HG02943 (cell line): ENCODE measurements around the gene RSRC1.
"Not testable (repeated sequence)": the region's sequence is repeated elsewhere in the genome, so short reads cannot be mapped to it uniquely, and the experiment has no call there.

Experiments used
- ATAC-seq: cut with Tn5 transposase; IDR thresholded peaks from one replicate; pipeline ENCODE4 v1.9.1; 2021; ENCODE audit warnings: mild to moderate bottlenecking, low read depth, moderate library complexity; ENCODE audit not compliant: unreplicated experiment

RSRC1 gene, protein sequence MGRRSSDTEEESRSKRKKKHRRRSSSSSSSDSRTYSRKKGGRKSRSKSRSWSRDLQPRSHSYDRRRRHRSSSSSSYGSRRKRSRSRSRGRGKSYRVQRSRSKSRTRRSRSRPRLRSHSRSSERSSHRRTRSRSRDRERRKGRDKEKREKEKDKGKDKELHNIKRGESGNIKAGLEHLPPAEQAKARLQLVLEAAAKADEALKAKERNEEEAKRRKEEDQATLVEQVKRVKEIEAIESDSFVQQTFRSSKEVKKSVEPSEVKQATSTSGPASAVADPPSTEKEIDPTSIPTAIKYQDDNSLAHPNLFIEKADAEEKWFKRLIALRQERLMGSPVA

DNA sequence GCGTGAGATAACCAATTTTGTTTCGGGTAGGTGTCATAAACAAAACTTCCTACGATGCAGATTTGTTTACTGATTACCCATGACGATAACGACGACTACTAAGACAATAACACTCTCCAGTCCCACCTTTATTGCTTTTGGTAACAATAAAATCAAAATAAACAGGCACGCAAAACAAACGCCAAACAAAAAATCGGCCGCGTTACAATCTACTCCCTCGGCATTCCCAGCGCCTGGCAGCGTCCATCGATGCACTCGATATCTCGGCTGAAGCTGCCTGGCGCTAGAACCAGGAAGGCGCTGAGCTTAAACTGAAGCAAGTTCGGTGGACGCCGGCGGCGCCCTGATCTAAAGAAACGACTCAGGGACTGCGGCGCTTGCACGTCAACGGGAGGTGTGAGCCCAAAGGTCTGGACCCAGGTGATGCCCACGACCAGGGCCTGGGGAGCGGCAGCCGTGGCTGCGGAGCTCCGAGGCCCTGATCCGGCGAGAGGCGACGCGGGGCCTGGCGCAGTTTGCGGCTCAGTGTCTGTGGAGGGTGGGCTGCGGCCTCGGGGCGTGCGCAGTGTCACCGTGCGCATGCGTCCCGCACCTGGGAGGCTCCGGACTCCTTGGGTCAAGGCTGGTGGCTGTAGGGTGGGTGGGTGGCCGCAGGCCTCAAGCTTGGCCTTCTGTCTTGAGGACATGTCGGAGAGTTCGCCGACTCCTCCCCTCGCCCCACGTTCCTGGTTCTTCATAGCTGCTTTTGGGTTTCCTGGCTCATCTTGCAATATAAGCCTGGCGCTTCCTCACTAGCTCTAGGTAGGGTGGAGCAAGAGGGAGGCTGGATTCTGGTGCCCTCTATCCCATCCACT is at the start of gene RSRC1:
Gene RSRC1 (plus strand): TSS at position 286 of the 854 bp plus-strand sequence. CDS start 12,016 bp downstream, outside the sequence.
- peak; percentile 79 for ATAC-seq

DNA sequence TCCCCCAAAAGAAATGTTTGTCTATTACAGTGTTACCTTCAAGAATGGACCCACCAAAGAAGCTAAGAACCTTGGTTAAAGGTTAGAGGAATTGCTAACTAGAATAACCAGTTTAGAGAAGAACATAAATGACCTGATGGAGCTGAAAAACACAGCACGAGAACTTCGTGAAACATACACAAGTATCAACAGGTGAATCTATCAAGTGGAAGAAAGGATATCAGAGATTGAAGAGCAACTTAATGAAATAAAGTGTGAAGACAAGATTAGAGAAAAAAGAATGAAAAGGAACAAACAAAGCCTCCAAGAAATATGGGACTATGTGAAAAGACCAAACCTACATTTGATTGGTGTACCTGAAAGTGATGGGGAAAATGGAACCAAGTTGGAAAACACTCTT is 44.3 kb upstream of the RSRC1 start:
- ATAC-seq: not testable (repeated sequence)

DNA sequence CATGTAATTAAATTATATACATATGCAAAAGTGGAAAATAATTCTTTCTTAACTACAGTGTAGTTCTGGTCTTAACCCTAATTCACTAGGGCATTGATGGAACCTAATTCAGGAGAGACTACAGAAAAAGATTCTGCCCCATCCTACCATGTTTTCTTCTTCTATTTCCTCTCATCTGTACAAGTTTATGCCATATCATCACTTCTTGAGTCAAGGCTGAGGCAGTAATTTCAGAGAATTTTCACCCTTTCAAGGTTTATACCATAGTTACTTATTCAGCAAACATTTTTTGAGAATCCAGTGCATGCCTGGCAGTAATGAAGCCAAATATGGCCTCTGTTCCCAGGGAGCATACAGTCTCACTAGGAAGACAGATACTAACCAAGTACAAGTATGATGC is 37.1 kb upstream of the RSRC1 start:
- ATAC-seq: no peak

DNA sequence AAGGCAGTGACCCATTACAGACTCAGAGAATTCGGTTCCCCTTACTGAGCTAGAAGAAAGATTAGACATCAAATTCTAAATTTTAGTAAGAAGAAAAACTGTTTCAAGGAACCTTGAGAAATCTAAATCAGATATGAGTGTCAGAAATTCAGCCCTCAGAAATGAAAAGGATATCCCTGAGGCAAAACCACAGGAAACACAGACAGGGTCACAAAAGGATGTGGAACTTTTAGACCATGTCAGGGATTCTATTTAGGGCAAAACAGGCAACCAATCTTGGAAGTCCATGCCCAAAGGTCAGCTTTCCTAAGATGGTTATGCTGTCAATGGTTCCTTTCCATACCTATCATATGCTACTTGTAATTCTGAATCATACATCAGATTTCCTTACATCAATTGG is 35.3 kb upstream of the RSRC1 start:
- no peak for ATAC-seq

DNA sequence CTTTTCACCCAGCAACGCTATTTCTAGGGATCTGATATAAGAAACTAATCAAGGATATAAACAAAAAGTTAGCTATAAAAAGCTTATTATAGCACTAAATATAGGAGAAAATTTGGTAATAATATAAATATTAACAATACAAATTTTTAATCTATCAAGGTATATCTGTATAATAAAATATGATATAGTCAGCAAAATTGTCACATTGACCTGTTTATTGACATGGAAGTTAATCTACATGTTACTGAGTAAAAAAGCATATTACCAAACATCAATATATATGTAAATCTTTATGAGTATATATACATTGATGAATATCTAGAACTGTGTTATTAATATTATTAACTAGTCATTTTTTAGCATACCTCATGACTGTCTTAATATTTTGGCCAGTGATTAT is 30.3 kb upstream of the RSRC1 start:
- ATAC-seq: no peak

DNA sequence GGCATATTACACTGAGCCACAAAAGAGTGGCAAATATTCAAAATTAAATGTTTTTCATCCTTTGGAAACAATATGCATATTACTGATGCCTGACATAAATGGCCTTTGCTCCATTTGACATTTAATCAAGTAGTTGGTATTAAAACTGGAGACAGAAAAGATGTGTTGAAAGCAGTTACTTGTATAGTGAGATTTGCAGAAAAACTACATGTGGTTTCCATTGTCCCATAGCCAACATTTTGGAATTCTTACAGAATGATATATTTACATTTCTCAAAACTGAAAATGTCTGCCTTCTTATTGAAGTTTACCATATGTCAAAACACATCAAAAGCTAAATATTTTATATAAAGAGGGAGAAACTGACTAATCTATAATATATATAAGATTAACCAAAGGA is 25.2 kb upstream of the RSRC1 start:
- ATAC-seq: no peak

DNA sequence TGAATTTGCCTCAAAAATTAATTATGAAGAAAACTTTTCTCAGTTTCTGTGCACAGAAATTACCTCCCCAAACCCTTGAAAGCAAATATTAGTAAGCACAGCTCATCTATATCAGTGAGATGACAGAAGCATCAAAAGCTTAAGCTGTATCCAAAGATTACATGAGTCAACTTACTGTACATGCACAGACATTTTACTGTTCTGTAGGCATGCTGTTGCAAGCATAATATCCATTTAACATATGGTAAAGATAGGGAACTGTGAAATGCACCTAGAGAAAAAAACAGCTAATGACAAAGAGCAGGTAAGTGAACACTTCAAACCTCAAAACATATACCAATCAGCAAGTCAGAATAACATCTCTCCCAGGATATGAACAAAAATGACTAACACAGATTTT is 24.5 kb upstream of the RSRC1 start:
- no peak for ATAC-seq

DNA sequence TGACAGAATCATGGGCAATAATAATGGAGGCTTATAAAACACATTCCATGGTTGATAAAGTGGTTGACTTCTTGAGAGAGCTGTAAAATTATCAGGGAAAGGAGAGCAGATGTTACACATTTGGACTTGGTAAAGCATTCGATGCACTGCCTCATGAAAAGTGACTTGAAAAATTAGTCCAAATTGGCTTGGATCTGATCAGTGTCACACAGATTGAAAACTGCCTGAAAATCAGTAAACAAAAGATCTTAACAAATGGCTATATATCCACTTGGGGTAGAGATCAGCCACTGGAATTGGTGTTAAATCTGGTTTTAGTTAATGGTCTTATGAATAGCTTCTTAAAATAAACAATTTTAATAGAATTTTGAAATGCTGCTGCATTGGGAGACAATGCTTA is 24.0 kb upstream of the RSRC1 start:
- ATAC-seq: no peak

DNA sequence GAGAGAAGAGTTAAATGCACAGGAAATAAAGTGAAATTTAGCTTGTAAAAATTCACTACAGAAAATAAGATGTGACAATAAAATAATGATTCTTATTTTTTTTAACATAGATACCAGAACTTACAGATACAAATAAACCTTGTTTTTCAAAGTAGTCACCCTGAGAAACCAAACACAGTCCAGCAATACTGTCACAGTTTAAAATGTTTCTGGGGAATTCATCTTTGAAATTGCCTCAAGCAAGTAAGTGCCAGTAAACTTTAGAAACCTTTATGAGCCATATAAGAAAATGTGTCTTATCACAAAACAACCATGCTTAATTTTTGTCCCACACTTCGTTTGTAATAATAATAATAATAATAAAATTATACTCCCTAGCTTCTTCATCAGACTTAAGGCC is 23.5 kb upstream of the RSRC1 start:
- no peak for ATAC-seq

DNA sequence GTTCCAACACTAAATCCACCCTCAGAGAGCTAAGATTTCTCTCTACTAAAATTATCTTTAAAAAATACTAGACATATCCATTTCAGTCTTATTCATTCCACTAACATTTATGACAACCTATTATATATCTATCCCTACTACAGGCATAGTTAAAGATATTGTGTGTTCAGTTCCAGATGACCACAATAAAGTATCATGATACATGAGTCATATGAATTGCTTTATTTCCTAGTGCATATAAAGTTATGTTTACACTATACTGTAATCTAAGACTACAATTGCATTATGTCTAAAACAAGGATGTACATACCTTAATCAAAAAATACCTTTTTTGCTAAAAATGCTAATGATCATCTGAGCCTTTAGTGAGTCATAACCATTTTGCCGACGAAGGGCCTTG is 23.1 kb upstream of the RSRC1 start:
- no peak for ATAC-seq

DNA sequence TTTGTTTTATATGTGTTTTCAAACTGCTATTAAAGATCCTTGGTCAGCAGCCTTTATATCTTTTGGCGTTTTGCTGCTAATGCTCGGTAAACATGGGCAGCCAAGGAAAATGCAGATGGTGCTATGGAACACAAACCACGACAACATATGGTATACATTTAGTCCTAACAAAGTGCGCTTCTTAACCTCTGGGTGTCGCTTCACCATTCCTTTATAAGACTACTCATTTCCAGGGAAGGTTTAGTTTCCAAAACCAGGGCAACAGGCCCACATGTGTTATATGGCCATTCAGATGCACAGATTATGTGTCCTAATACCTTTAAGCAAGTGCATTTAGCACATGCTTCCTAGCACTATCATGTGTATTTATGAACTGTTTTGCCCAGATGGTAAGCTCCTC is 18.4 kb upstream of the RSRC1 start:
- no peak for ATAC-seq

DNA sequence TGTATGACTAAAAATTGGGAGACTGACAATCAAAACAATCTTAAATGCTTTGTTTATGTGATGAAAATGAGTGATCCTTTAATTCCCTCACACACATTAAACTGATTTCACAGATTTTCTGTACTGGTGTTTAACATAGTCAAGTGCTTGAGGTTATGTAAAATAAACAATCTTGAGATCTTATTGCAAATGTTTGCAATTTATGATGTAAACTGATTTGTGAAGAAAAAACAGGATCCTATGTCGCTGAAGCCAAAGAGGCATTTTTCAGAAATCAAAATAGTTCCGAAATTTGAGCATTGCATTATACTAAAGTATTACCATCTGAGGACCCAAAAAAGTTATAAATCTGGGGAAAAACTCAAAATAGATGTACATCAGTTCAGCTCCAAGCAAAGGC is 16.4 kb upstream of the RSRC1 start:
- ATAC-seq: no peak

DNA sequence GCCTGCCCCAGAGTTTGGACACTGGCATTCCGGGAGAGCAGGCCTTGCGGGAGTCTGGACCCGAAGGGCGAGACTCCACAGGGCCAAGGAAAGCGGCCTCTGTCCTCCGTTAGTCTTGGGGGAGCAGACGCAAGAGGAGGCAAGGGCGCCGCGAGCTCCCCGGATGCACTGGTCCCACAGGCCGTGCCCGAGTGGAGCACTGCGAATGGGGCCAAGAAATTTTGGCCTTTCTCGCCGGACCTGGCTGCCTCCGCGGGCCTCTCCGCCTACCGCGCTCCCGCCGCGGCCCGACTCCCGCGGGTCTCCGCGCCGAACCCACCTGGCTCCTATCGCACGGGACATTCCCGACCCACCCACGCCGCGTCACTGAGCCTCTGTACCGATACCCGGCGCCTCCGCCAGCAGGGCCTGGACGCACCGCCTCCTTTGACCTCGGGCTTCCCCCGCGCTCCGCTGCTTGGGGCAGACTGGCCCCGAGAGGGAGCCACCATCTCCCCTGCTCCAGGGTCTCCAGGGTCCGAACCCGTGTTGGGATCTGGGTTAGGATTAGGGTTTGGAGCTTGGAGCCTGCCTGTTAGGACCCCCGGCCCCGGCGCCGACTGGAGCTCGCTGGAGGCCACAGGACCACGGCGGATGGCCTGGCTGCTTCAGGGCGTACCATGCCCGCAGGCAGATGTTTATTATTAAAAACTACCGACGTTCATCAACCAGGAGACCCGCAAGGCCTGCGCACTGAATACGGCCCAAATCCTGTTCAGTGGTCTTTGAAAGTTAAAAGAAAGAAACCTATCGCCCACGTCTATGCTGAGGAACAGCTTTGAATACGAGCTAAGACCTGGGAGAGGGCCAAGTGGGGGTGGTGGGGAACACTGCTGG is 15.4 kb upstream of the RSRC1 start:
- ATAC-seq: peak; percentile 48

DNA sequence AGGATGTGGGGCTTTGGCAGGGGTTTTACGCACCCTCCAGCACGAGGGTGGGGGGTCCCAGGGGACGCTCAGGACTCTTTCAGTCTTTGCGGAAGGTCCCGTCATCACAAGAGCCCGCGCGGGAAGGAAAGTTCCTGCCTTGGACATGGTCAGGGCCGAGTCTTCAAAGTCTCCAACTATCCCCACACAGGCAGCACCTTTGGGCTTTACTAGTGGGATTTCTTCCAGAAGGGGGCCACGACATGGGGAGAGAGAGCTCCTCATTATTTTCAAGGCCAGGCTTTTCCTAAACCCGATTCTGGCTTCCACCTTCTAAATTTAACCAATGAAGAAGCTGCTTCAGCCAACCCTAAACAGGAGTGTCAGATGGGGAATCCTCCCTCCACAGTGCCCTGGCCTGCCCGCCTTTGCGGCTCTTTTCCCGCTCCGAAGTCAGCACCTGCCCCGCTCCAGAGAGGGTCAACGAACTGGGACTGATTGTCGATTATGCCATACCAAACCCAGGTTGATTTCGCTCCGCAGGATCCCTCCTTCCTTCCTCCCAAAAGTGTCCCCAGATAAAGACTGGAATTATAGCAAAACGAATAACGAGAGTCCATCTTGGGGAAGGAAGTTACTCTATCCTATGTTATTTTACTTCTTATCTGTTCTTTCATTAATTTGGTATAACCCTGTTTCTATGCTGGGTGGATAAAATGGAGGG is 14.6 kb upstream of the RSRC1 start:
- no peak for ATAC-seq

DNA sequence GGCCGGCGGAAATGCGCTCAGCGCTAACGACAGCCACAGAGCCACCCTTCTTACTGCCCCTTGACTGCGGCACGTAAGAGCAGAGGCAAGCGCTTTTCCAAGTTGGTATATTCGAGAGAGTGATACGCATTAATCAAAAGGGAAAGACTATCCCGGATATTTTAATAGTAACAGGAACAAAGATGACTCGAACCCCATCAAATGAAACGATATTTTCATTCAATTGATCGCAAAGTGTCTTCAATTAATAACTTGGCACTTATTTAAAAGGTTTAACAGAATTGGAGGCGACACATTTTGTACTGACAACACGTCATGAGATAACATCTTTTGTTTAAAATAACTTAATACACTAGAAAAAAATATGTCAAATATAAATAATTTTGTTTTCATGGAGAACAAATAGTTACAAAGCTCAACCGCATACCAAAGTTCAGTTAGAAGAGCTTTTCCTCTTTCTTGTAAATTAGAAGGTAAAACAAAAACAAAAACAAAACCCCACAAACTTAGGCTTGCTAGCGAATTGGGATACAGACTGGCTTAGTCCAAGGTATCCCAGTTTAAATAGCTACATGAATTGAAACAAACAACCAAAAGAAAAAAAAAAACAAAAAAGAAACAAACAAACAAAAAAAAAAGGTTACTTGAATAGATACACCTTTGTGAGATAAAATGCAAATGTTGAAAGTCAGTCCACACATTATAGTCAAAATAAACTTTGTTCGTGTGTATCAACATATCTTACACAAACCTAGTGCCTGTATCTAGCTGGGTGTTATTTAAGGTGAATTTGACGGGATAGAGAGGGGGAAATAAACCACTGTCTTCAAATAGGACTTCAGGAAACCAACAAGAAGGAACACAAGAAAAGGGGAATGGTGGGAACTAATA is 13.8 kb upstream of the RSRC1 start:
- ATAC-seq: no peak

DNA sequence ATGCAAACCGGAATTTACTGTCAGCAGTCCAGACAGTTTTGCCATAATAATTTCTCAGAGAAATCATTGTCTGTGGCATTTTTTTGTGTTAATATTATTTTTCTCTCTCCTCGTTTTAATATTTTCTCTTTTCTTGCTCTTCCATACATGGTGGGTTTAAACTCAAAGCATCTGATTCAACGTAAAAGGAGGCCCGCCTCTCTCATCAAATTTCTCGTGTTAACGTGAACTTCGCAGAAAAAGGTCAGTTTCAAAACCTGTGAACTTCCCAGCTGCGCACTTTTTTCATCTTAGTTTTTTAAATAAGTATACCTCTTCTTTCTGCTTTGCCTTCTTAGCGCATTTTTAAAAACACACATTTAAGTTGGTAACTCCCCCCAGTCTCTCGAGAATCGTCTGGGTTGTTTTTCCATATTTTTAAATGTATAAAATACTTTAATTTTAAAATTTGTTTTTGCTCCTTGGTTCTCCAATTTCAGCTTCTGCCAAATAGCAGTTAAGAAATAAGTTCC is 12.8 kb upstream of the RSRC1 start:
- no peak for ATAC-seq

DNA sequence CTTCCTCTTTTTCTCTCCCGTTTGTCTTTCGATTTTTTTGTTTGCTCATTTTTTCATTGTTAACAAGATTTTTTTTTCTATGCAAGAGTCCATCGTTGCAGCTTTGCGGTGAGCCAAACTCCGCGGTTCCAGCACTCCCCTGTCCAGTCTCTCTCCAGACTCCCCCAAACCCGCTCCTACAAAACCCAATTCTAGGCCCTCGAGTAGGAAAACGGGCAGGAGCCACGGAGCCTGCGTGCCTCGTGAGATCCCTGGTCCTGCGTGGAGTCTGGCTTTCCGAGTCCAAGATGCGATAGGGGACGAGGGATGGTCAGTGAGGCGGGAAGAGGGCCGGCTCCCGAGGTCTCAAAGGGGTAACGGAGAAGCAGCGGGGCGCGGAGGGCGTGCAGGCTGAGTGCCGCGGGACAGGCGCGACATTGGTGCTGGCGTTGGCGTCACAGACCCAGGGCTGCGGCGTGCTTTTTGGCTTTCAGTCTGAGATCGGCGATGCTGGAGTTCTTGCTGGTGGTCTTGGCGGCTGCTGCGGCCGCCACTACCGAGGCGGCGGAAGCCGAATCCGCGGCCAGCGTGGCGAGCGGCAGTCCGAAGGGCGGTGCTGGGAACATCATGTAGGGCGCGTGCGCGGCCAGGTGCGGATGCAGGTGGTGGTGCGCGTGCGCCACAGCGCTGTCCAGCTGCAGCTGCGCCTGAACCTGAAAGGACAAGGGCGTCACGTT is 12.1 kb upstream of the RSRC1 start:
- peak; percentile 77 for ATAC-seq

DNA sequence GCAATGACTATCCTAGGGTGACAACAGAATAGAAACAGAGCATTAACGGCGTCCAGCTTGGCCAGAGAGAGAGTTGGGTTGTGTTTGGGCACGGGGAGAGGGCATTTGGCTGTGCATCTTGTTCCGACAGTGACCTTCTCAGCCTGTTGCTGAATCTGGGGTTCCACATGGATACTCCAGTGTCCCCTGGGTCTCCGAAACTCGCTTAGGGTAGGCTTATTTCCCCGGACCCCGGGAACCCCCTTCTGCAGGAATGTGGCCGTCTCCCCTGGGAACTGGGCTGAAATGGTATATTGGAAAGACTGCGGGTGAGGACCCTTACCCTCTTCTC is 11.6 kb upstream of the RSRC1 start:
- ATAC-seq: no peak
